CD14-positive monocyte (primary cell): ENCODE results near the gene CARD8. TPM values are rescaled to one million over a fixed set of nuclear protein-coding genes. Genes with fewer than 3 reads are reported as not detected.

Experiments used
- DNase-seq, 3 donors: peaks; one replicate each; pipeline ENCODE4 v3.0.0-alpha.2; 2011 to 2022
- H2AFZ ChIP-seq: 2 replicates; pipeline ENCODE4 v1.6.0; 2012; ENCODE audit warnings: mild to moderate bottlenecking, low read depth, low read length, inconsistent platforms; ENCODE audit not compliant: insufficient read depth, poor library complexity, severe bottlenecking
- H3K27ac ChIP-seq, 2 donors: 1 replicate in 1 of 2; 2 replicates in 1 of 2; pipeline ENCODE4 v1.5.1; 2012 to 2013; ENCODE audit warnings: low read length in 2 of 2, control low read depth in 1 of 2, inconsistent platforms in 1 of 2, low read depth in 1 of 2, mild to moderate bottlenecking in 1 of 2
- H3K27me3 ChIP-seq, 2 donors: one replicate each; pipeline versions ENCODE4 v1.6.0 to v1.6.1; 2011 to 2013; ENCODE audit warnings: low read length in 2 of 2; ENCODE audit not compliant: control insufficient read depth in 2 of 2, insufficient read depth in 2 of 2
- H3K36me3 ChIP-seq, 2 donors: replicated peaks in 1 of 2; 1 replicate in 1 of 2; 2 replicates in 1 of 2; pipeline versions ENCODE4 v1.5.1 to v1.6.1; 2012 to 2013; ENCODE audit warnings: low read length in 2 of 2, control low read depth in 1 of 2, inconsistent platforms in 1 of 2, mild to moderate bottlenecking in 1 of 2; ENCODE audit not compliant: insufficient read depth in 2 of 2, control insufficient read depth in 1 of 2
- H3K4me1 ChIP-seq, 2 donors: 1 replicate in 1 of 2; 2 replicates in 1 of 2; pipeline versions ENCODE4 v1.5.1 to v1.6.1; 2012 to 2013; ENCODE audit warnings: low read length in 2 of 2, control low read depth in 1 of 2, inconsistent platforms in 1 of 2, mild to moderate bottlenecking in 1 of 2, moderate library complexity in 1 of 2; ENCODE audit not compliant: insufficient read depth in 2 of 2, control insufficient read depth in 1 of 2
- H3K4me2 ChIP-seq: replicated peaks from 2 replicates; pipeline ENCODE3; 2012; ENCODE audit warnings: low read length, moderate library complexity, mild to moderate bottlenecking; ENCODE audit not compliant: poor library complexity, severe bottlenecking; ENCODE audit errors: extremely low read depth
- H3K4me3 ChIP-seq, 3 experiments: fragments of 200-600 bp in 1 of 3; sonication (generic) in 1 of 3; replicated peaks in 1 of 3; 1 replicate in 2 of 3; 2 replicates in 1 of 3; pipeline ENCODE4 v1.5.1; 2011 to 2013; ENCODE audit warnings: low read length in 3 of 3, mild to moderate bottlenecking in 3 of 3, control low read depth in 2 of 3, low read depth in 2 of 3, inconsistent platforms in 1 of 3, moderate library complexity in 1 of 3
- H3K79me2 ChIP-seq: 2 replicates; pipeline ENCODE4 v1.6.0; 2012; ENCODE audit warnings: mild to moderate bottlenecking, control low read depth, inconsistent platforms, low read length, moderate library complexity; ENCODE audit not compliant: insufficient read depth
- H3K9ac ChIP-seq: 2 replicates; pipeline ENCODE4 v1.6.0; 2017; ENCODE audit warnings: low read length, mild to moderate bottlenecking; ENCODE audit not compliant: insufficient read depth, poor library complexity, severe bottlenecking
- H3K9me3 ChIP-seq, 2 donors: replicated peaks in 1 of 2; 1 replicate in 1 of 2; 2 replicates in 1 of 2; pipeline versions ENCODE4 v1.5.1 to v1.6.1; 2012 to 2013; ENCODE audit warnings: low read length in 2 of 2, control low read depth in 1 of 2; ENCODE audit not compliant: control insufficient read depth in 1 of 2, insufficient read depth in 1 of 2
- H4K20me1 ChIP-seq: 2 replicates; pipeline ENCODE4 v1.6.0; 2012; ENCODE audit warnings: mild to moderate bottlenecking, low read length, control low read depth, moderate library complexity; ENCODE audit not compliant: insufficient read depth
- H3K27ac Mint-ChIP-seq, 7 donors: one replicate each; pipeline ENCODE4 v1.8.0; 2020; ENCODE audit warnings: mild to moderate bottlenecking in 7 of 7, mixed read lengths in 7 of 7, moderate library complexity in 6 of 7, inconsistent platforms in 2 of 7
- H3K27me3 Mint-ChIP-seq, 3 donors: one replicate each; pipeline ENCODE4 v1.8.0; 2021 to 2022; ENCODE audit warnings: low read depth in 3 of 3, mild to moderate bottlenecking in 3 of 3, mixed read lengths in 3 of 3, moderate library complexity in 3 of 3, inconsistent platforms in 1 of 3
- H3K36me3 Mint-ChIP-seq, 2 donors: one replicate each; pipeline ENCODE4 v1.8.0; 2020; ENCODE audit warnings: mixed read lengths in 2 of 2, inconsistent platforms in 1 of 2, mild to moderate bottlenecking in 1 of 2
- H3K4me1 Mint-ChIP-seq: one replicate; pipeline ENCODE4 v1.8.0; 2020; ENCODE audit warnings: mild to moderate bottlenecking, mixed read lengths
- H3K4me3 Mint-ChIP-seq, 2 donors: one replicate each; pipeline ENCODE4 v1.8.0; 2020; ENCODE audit warnings: mild to moderate bottlenecking in 2 of 2, mixed read lengths in 2 of 2, moderate library complexity in 1 of 2
- H3K9me3 Mint-ChIP-seq, 7 donors: one replicate each; pipeline ENCODE4 v1.8.0; 2020 to 2022; ENCODE audit warnings: mixed read lengths in 7 of 7, mild to moderate bottlenecking in 6 of 7, moderate library complexity in 6 of 7, inconsistent platforms in 2 of 7
- CTCF ChIP-seq: fragments of 200-600 bp; IDR thresholded peaks from one replicate; pipeline ENCODE4 v1.8.0; 2022; ENCODE audit warnings: antibody characterized with exemption, mild to moderate bottlenecking
- WGBS: methylation state at CpG from one replicate; pipeline ENCODE4 v1.1.5; 2013; ENCODE audit warnings: missing lambda C conversion rate; ENCODE audit not compliant: insufficient coverage; 5-methylcytosine and 5-hydroxymethylcytosine counted together
- intact Hi-C, 2 donors: fragments of 100-400 bp; cut with micrococcal nuclease; formaldehyde crosslinking; loops; one replicate each; pipeline versions ENCODE4 v1.15.0 to v1.15.1; 2023
- polyA plus RNA-seq, 3 donors: library from polyadenylated mRNA; depleted of rRNA in 1 of 3; unstranded in 2 of 3; stranded (reverse) in 1 of 3; fragments of 300-500 nt in 2 of 3; fragments of >200 nt in 1 of 3; fragmentation: Illumina TruSeq in 2 of 3; gene quantifications; 1 replicate in 2 of 3; 2 replicates in 1 of 3; pipeline ENCODE4 v1.2.3, GENCODE V29; 2012 to 2021

Gene CARD8
- polyA plus RNA-seq, 3 donors = 76.4 to 122 (median 90.9) TPM

- Histone ChIP-seq H3K27ac (no peak overlapping the region), H3K9me3 (no peaks in the 10 kb centered on the region), H4K20me1 (no peaks in the 10 kb centered on the region), H2AFZ (no peak overlapping the region), H3K36me3 (peaks cover 5 to 6% of the 10 kb centered on the region in 2 donors), H3K4me3 (no peak overlapping the region), H3K4me1 (no peaks in the 10 kb centered on the region), H3K27me3 (peaks cover 0 to 4% of the 10 kb centered on the region in 2 donors), H3K9ac (no peak overlapping the region), H3K79me2 (no peaks in the 10 kb centered on the region), H3K4me2 (no peak overlapping the region)
- H3K27me3 Mint-ChIP-seq = peaks cover 0 to 4% (median 4%) of the 10 kb centered on the region in 3 donors
- H3K9me3 Mint-ChIP-seq = peaks cover 0 to 4% (median 0%) of the 10 kb centered on the region in 7 donors
- H3K4me1 Mint-ChIP-seq = peaks cover 2% of the 10 kb centered on the region
- H3K4me3 Mint-ChIP-seq = no peak overlapping the region
- WGBS = no CpG with 5 or more reads among the region's 3 CpGs
- H3K36me3 Mint-ChIP-seq = peaks cover 13 to 25% of the 10 kb centered on the region in 2 donors
- DNase-seq = no peak
- H3K27ac Mint-ChIP-seq = no peak overlapping the region
- intact Hi-C loops = no loop called here
- TF ChIP-seq CTCF = no peak
Measured at GRCh38 chr19:48190885-48191284, 64.8 kb downstream of the CARD8 start.

- H3K36me3 Mint-ChIP-seq = peaks cover 13 to 25% of the 10 kb centered on the region in 2 donors
- H2AFZ ChIP-seq = no peak overlapping the region
- no peak for TF ChIP-seq CTCF
- H3K9me3 ChIP-seq = no peaks in the 10 kb centered on the region
- intact Hi-C loops = no loop called here
- no peak overlapping the region for H3K4me2 ChIP-seq
- H3K27ac ChIP-seq = no peak overlapping the region
- no peak overlapping the region for H3K4me3 ChIP-seq
- peak in 2 of 3 donors; percentile 13 to 15 for DNase-seq
- H3K9me3 Mint-ChIP-seq = peaks cover 0 to 4% (median 0%) of the 10 kb centered on the region in 7 donors
- H3K79me2 ChIP-seq = no peaks in the 10 kb centered on the region
- peaks cover 2% of the 10 kb centered on the region for H3K4me1 Mint-ChIP-seq
- no peaks in the 10 kb centered on the region for H3K27me3 ChIP-seq
- H4K20me1 ChIP-seq = no peaks in the 10 kb centered on the region
- H3K36me3 ChIP-seq = peaks cover 5 to 6% of the 10 kb centered on the region in 2 donors
- H3K27ac Mint-ChIP-seq = no peak overlapping the region
- H3K4me3 Mint-ChIP-seq = no peak overlapping the region
- WGBS = 95% methylated on average over 6 of the region's 13 CpGs
- peaks cover 0 to 2% (median 0%) of the 10 kb centered on the region in 3 donors for H3K27me3 Mint-ChIP-seq
- no peak overlapping the region for H3K9ac ChIP-seq
- no peaks in the 10 kb centered on the region for H3K4me1 ChIP-seq
Measured at GRCh38 chr19:48190288-48190884, 65.3 kb downstream of the CARD8 start.
